Prostate gland (tissue), 2 donors: ENCODE results near the gene GMDS.

ENCODE experiments used
- CTCF ChIP-seq, 4 experiments: fragments of 200-600 bp in 2 of 4; fragments of 450-650 bp in 2 of 4; sonication (generic) in 2 of 4; IDR thresholded peaks; 1 replicate in 3 of 4; 2 replicates in 1 of 4; pipeline ENCODE4 v1.5.1; 2016 to 2019; ENCODE audit warnings: antibody characterized with exemption in 4 of 4, mild to moderate bottlenecking in 2 of 4, moderate library complexity in 2 of 4
- POLR2A ChIP-seq: fragments of 450-650 bp; IDR thresholded peaks from one replicate; pipeline ENCODE4 v1.6.1; 2016; ENCODE audit warnings: antibody characterized with exemption, mild to moderate bottlenecking
- POLR2AphosphoS5 ChIP-seq: sonication (generic); formaldehyde crosslinking; IDR thresholded peaks from one replicate; pipeline ENCODE4 v1.6.1; 2017; ENCODE audit warnings: antibody characterized with exemption

- TF ChIP-seq POLR2A = no peak
- TF ChIP-seq CTCF (IDR thresholded peaks at IDR 0.05) = no peak
- TF ChIP-seq POLR2AphosphoS5 = no peak
These were observed 361.1 kb downstream of the GMDS start for GRCh38 chr6:1884313-1884712.
